Gastroesophageal sphincter (tissue), 4 donors: Measurements from ENCODE around the gene BCL2. TPM values are rescaled to one million over a fixed set of nuclear protein-coding genes. Genes with fewer than 3 reads are reported as not detected.
"Not testable (repeated sequence)": the region's sequence is repeated elsewhere in the genome, so short reads cannot be mapped to it uniquely, and the experiment has no call there.

Experiments used
- ATAC-seq: fragments of 150-250 bp; one replicate; pipeline ENCODE4 v1.9.1; 2016; ENCODE audit warnings: mild to moderate bottlenecking, moderate library complexity
- H3K27ac ChIP-seq, 4 donors: fragments of 200-600 bp; sonication (generic) in 3 of 4; 1 replicate in 3 of 4; 2 replicates in 1 of 4; pipeline ENCODE4 v1.5.1; 2016 to 2019
- H3K27me3 ChIP-seq: fragments of 200-600 bp; sonication (generic); one replicate; pipeline ENCODE4 v1.5.1; 2019
- H3K36me3 ChIP-seq, 2 donors: fragments of 200-600 bp; sonication (generic); one replicate each; pipeline ENCODE4 v1.5.1; 2019; ENCODE audit warnings: control low read depth in 1 of 2
- H3K4me1 ChIP-seq, 3 donors: fragments of 200-600 bp; sonication (generic); 1 replicate in 2 of 3; 2 replicates in 1 of 3; pipeline ENCODE4 v1.5.1; 2016 to 2019; ENCODE audit warnings: control low read depth in 2 of 3
- H3K4me3 ChIP-seq, 2 donors: fragments of 200-600 bp; sonication (generic); one replicate each; pipeline ENCODE4 v1.5.1; 2019; ENCODE audit warnings: mild to moderate bottlenecking in 1 of 2, moderate library complexity in 1 of 2
- H3K9me3 ChIP-seq, 3 donors: fragments of 200-600 bp; sonication (generic); one replicate each; pipeline ENCODE4 v1.5.1; 2017 to 2019; ENCODE audit warnings: control low read depth in 2 of 3
- CTCF ChIP-seq, 4 experiments: fragments of 200-600 bp in 2 of 4; fragments of 450-650 bp in 2 of 4; sonication (generic) in 1 of 4; IDR thresholded peaks; one replicate each; pipeline ENCODE4 v1.5.1; 2017 to 2019; ENCODE audit warnings: antibody characterized with exemption in 4 of 4, mild to moderate bottlenecking in 2 of 4, moderate library complexity in 2 of 4
- EP300 ChIP-seq: sonication (generic); formaldehyde crosslinking; IDR thresholded peaks from one replicate; pipeline ENCODE4 v1.6.1; 2017; ENCODE audit warnings: antibody characterized with exemption, mild to moderate bottlenecking
- POLR2A ChIP-seq, 2 donors: fragments of 450-650 bp; IDR thresholded peaks; one replicate each; pipeline ENCODE4 v1.6.1; 2017; ENCODE audit warnings: antibody characterized with exemption in 2 of 2, mild to moderate bottlenecking in 2 of 2, moderate library complexity in 1 of 2
- POLR2AphosphoS5 ChIP-seq: sonication (generic); formaldehyde crosslinking; IDR thresholded peaks from one replicate; pipeline ENCODE4 v1.6.1; 2017; ENCODE audit warnings: antibody characterized with exemption
- WGBS, 2 donors: methylation state at CpG; one replicate each; pipeline ENCODE4 v1.1.5; 2018; ENCODE audit warnings: low coverage in 1 of 2; 5-methylcytosine and 5-hydroxymethylcytosine counted together
- total RNA-seq, 4 donors: library from RNA; depleted of rRNA; stranded (reverse); fragments of >200 nt; gene quantifications; one replicate each; pipeline ENCODE4 v1.1.0, GENCODE V29; 2016

The BCL2 gene
- total RNA-seq, 4 donors from 2014 or later: 31.2 to 41.7 (median 32.7) TPM

GRCh38 chr18:63195326-63196159 is 124.0 kb downstream of the BCL2 start:
- 76 to 89% methylated on average over 4 of the region's 4 CpGs for WGBS, 2 donors
- Histone ChIP-seq H3K27me3 (no peaks in the 10 kb centered on the region), H3K36me3 (no peaks in the 10 kb centered on the region), H3K27ac (no peak overlapping the region), H3K4me1 (peaks cover 0 to 9% (median 0%) of the 10 kb centered on the region in 3 donors), H3K9me3 (no peaks in the 10 kb centered on the region), H3K4me3 (no peak overlapping the region)
- TF ChIP-seq CTCF (IDR thresholded peaks at IDR 0.05) (no peak), EP300 (no peak), POLR2AphosphoS5 (no peak), POLR2A (IDR thresholded peaks at IDR 0.05) (no peak)
- no peak for ATAC-seq

- WGBS, 2 donors: 67 to 72% methylated on average over 3 of the region's 3 CpGs
- Histone ChIP-seq H3K9me3 (no peaks in the 10 kb centered on the region), H3K4me1 (peaks cover 0 to 4% (median 3%) of the 10 kb centered on the region in 3 donors), H3K36me3 (no peaks in the 10 kb centered on the region), H3K4me3 (no peak overlapping the region), H3K27me3 (no peaks in the 10 kb centered on the region), H3K27ac (no peak overlapping the region)
- TF ChIP-seq EP300 (no peak), CTCF (IDR thresholded peaks at IDR 0.05) (no peak), POLR2AphosphoS5 (no peak), POLR2A (IDR thresholded peaks at IDR 0.05) (no peak)
- ATAC-seq: no peak
Observed at GRCh38 chr18:63192885-63193349, 126.7 kb downstream of the BCL2 start.

GRCh38 chr18:63192126-63192884 is 127.3 kb downstream of the BCL2 start:
- WGBS, 2 donors: 91 to 96% methylated on average over 5 to 6 of the region's 6 CpGs
- Histone ChIP-seq H3K9me3 (no peaks in the 10 kb centered on the region), H3K36me3 (no peaks in the 10 kb centered on the region), H3K27ac (no peak overlapping the region), H3K4me1 (peaks cover 4 to 10% (median 6%) of the 10 kb centered on the region in 3 donors), H3K4me3 (no peak overlapping the region), H3K27me3 (no peaks in the 10 kb centered on the region)
- ATAC-seq: no peak
- TF ChIP-seq POLR2A (IDR thresholded peaks at IDR 0.05) (no peak), CTCF (IDR thresholded peaks at IDR 0.05) (no peak), EP300 (no peak), POLR2AphosphoS5 (no peak)

- Histone ChIP-seq H3K9me3 (no peaks in the 10 kb centered on the region), H3K27me3 (no peaks in the 10 kb centered on the region), H3K27ac (no peak overlapping the region), H3K4me1 (peaks cover 6 to 19% (median 7%) of the 10 kb centered on the region in 3 donors), H3K4me3 (no peak overlapping the region), H3K36me3 (no peaks in the 10 kb centered on the region)
- 55 to 89% methylated on average over 1 of the region's 1 CpG for WGBS, 2 donors
- ATAC-seq: no peak
- no peak for TF ChIP-seq POLR2A (IDR thresholded peaks at IDR 0.05)
- TF ChIP-seq EP300: no peak
- TF ChIP-seq CTCF (IDR thresholded peaks at IDR 0.05): no peak
- no peak for TF ChIP-seq POLR2AphosphoS5
Observed at GRCh38 chr18:63191413-63191812, 128.2 kb downstream of the BCL2 start.

GRCh38 chr18:63190838-63191237 is 128.7 kb downstream of the BCL2 start:
- not testable (repeated sequence) for H3K9me3 ChIP-seq, ATAC-seq, H3K27ac ChIP-seq, H3K36me3 ChIP-seq, H3K4me3 ChIP-seq, H3K27me3 ChIP-seq
- WGBS, 2 donors: 96 to 100% methylated on average over 2 of the region's 2 CpGs
- H3K4me1 ChIP-seq: peaks cover 6 to 25% (median 7%) of the 10 kb centered on the region in 3 donors
